ENCODE measurements around the gene FBN3.
"Not testable (repeated sequence)": the region's sequence is repeated elsewhere in the genome, so short reads cannot be mapped to it uniquely, and the experiment has no call there.

Gene FBN3

GRCh38 chr19:8025316-8025715 is 124.1 kb downstream of the FBN3 start:
- Histone ChIP-seq H3K4me2 (no peak overlapping the region), H3K9ac (no peak overlapping the region), H3K27me3 (no peaks in the 10 kb centered on the region), H3K27ac (no peak overlapping the region), H3K9me3 (no peaks in the 10 kb centered on the region), H3K36me3 (no peaks in the 10 kb centered on the region), H3K4me1 (peaks cover 40% of the 10 kb centered on the region), H3K4me3 (no peak overlapping the region), H4K20me1 (no peaks in the 10 kb centered on the region)
- no peak for TF ChIP-seq Cebpa-rat (IDR thresholded peaks at IDR 0.05)

- not testable (repeated sequence) for H3K9ac ChIP-seq, H4K20me1 ChIP-seq, H3K9me3 ChIP-seq, H3K27me3 ChIP-seq, H3K4me2 ChIP-seq, H3K4me3 ChIP-seq, H3K36me3 ChIP-seq, H3K27ac ChIP-seq
- H3K4me1 ChIP-seq: peaks cover 36% of the 10 kb centered on the region
Observed at GRCh38 chr19:8024256-8024655, 125.1 kb downstream of the FBN3 start.

DNA sequence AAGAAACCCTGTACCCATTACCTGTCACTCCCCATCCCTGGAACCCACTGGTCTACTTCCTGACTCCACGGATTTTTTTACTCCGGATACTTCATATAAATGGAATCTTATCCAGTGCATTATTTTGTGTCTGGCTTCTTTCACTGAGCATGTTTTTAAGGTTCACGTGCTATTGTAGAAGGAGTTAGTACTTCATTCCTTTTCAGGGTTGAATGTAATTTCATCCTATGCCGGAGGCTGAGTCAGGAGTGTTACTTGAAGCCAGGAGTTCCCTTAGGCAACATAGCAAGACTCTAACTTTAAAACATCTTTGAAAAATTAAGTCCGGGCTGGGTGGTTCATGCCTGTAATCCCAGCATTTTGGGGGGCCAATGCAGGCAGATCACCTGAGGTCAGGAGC is 126.0 kb downstream of the FBN3 start:
- Histone ChIP-seq H3K9me3 (no peaks in the 10 kb centered on the region), H4K20me1 (no peaks in the 10 kb centered on the region), H3K4me2 (no peak overlapping the region), H3K36me3 (no peaks in the 10 kb centered on the region), H3K9ac (no peak overlapping the region), H3K4me3 (no peak overlapping the region), H3K4me1 (peaks cover 28% of the 10 kb centered on the region), H3K27ac (no peak overlapping the region), H3K27me3 (no peaks in the 10 kb centered on the region)
- TF ChIP-seq Cebpa-rat (IDR thresholded peaks at IDR 0.05): no peak

GRCh38 chr19:8022275-8022674 is 127.1 kb downstream of the FBN3 start:
- no peak for TF ChIP-seq Cebpa-rat (IDR thresholded peaks at IDR 0.05)
- Histone ChIP-seq H3K27me3 (no peaks in the 10 kb centered on the region), H3K36me3 (no peaks in the 10 kb centered on the region), H4K20me1 (no peaks in the 10 kb centered on the region), H3K4me1 (peaks cover 28% of the 10 kb centered on the region), H3K4me3 (no peak overlapping the region), H3K4me2 (no peak overlapping the region), H3K27ac (no peak overlapping the region), H3K9me3 (no peaks in the 10 kb centered on the region), H3K9ac (no peak overlapping the region)

DNA sequence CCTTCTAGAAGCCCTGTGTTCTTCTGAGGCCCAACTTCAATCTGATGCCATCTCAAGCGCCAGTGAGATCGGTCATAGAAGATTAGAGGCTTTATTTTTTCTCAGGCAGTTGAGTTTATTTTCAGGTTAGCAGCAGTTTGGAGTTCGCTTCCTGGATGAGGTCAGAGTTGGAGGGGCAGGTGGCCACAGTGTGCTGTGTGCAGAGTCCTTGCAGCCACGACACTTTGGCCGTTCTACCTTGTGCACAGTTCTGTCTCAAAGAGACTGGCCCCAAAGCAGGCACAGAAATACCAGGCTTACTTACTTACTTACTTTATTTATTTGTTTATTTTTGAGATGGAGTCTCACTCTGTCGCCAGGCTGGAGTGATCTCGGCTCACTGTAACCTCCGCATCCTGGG is 128.0 kb downstream of the FBN3 start:
- no peaks in the 10 kb centered on the region for H3K27me3 ChIP-seq
- peak overlapping the region; percentile 44; the same call in 1 of the 2 replicates for H3K9ac ChIP-seq
- H3K9me3 ChIP-seq: no peaks in the 10 kb centered on the region
- no peaks in the 10 kb centered on the region for H4K20me1 ChIP-seq
- peaks cover 34% of the 10 kb centered on the region for H3K4me1 ChIP-seq
- peak overlapping the region; percentile 44 for H3K27ac ChIP-seq
- no peaks in the 10 kb centered on the region for H3K36me3 ChIP-seq
- H3K4me2 ChIP-seq: peak overlapping the region; percentile 53
- no peak overlapping the region for H3K4me3 ChIP-seq
- TF ChIP-seq Cebpa-rat (IDR thresholded peaks at IDR 0.05): no peak

DNA sequence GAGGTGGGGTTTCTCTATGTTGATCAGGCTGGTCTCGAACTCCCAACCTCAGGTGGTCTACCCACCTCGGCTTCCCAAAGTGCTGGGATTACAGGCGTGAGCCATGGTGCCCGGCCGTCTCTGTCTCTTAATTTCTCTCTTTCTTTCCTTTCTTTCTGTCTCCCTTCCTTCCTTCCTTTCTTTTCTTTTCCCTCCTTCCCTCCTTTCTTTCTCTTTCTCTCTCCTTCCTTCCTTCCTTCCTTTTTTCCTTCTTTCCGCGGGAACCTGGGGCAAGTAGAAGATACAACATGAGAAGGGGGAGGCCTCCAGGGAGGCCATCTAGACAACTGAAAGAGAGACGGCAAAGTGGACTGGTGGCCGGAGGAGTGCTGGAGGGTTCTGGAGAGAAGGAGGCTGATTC is 128.7 kb downstream of the FBN3 start:
- H4K20me1 ChIP-seq: no peaks in the 10 kb centered on the region
- H3K27ac ChIP-seq: peak overlapping the region; percentile 44
- peaks cover 39% of the 10 kb centered on the region for H3K4me1 ChIP-seq
- H3K4me3 ChIP-seq: no peak overlapping the region
- TF ChIP-seq Cebpa-rat (IDR thresholded peaks at IDR 0.05): no peak
- H3K9me3 ChIP-seq: no peaks in the 10 kb centered on the region
- H3K9ac ChIP-seq: peak overlapping the region; percentile 44; the same call in 1 of the 2 replicates
- H3K4me2 ChIP-seq: peak overlapping the region; percentile 53
- no peaks in the 10 kb centered on the region for H3K36me3 ChIP-seq
- H3K27me3 ChIP-seq: no peaks in the 10 kb centered on the region

DNA sequence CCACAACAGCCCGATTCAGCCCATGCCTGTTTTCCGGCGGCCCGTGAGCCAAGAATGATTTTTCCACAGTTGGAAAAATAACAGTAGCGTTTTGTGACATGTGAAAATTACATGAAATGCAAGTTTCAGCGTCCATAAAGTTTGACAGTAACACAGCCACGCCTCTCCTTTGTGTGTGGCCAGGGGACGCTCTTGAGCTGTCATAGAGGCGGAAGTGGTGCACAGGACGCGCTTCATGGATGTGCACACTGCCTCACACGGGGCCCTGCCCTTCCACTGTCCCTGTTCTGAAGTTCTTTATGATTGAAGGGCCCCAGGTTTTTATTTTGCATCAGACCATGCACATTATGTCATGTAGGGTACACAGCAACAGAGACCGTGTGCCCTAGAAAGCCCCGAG is 131.6 kb downstream of the FBN3 start:
- Histone ChIP-seq H3K27ac (no peak overlapping the region), H4K20me1 (no peaks in the 10 kb centered on the region), H3K4me3 (no peak overlapping the region), H3K36me3 (no peaks in the 10 kb centered on the region), H3K27me3 (no peaks in the 10 kb centered on the region), H3K9ac (no peak overlapping the region), H3K4me1 (peaks cover 39% of the 10 kb centered on the region), H3K9me3 (no peaks in the 10 kb centered on the region), H3K4me2 (peak overlapping the region; percentile 41)
- no peak for TF ChIP-seq Cebpa-rat (IDR thresholded peaks at IDR 0.05)

All from BLaER1 (cell line).